ENCODE measurements around the gene KRT76.

Gene KRT76

DNA sequence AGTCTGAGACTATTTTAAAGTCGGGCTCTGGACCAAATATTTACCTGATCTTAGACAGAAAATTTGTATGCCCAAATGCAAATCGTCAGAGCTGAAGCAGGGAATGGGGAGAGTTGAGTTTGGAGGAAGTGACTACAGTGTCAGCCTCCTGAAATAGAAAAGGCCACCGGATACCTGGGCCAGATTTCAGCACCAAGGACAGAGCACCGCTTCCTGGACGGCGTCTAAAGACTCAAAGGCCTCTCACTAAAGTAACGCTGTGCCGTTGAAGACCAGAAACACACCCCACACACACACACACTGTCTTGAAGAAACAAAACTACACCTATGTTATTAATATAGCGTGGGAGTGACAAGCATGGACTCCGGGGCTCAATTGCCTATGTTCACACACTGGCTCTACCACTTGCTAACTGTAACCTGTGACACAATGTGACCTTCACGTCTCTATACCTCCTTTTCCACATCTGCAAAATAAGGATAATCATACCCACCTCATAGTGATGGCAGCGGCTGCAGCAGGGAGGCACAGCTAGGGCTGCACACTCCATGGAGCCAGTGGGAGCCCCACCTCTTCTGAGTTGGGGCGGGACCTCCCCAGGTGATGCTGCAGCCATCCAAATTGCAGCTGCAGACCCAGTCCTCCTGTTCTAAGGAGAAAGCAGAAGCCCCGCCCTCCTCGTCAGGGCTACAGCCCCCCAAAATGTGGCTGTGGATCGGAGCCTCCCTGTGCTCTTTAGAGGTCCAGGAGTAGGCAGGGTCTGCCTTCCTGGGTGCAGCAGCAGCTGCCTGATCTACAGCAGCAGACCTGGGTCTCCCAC, 35.6 kb downstream of the KRT76 start:
- TF ChIP-seq CTCF (IDR thresholded peaks at IDR 0.05; ENCODE audit: low read depth, low read length), result no peak
- no peaks in the 10 kb centered on the region for H3K9me3 ChIP-seq (ENCODE audit: severe bottlenecking)
- H3K27me3 ChIP-seq (ENCODE audit: insufficient read depth, low read depth, severe bottlenecking), result peaks cover 74% of the 10 kb centered on the region
- H3K36me3 ChIP-seq, result no peaks in the 10 kb centered on the region
- H3K4me3 ChIP-seq (ENCODE audit: low read depth, low read length), result no peak overlapping the region
- no peak overlapping the region for H3K27ac ChIP-seq
- DNase-seq, result no peak

GRCh38 chr12:52740584-52740983, 36.6 kb downstream of the KRT76 start:
- TF ChIP-seq CTCF (IDR thresholded peaks at IDR 0.05; ENCODE audit: low read depth, low read length), result no peak
- Histone ChIP-seq H3K27me3 (ENCODE audit: insufficient read depth, low read depth, severe bottlenecking) (peaks cover 73% of the 10 kb centered on the region), H3K9me3 (ENCODE audit: severe bottlenecking) (no peaks in the 10 kb centered on the region), H3K36me3 (no peaks in the 10 kb centered on the region), H3K27ac (no peak overlapping the region), H3K4me3 (ENCODE audit: low read depth, low read length) (no peak overlapping the region)
- DNase-seq, result no peak

- Histone ChIP-seq H3K36me3 (no peaks in the 10 kb centered on the region), H3K4me3 (ENCODE audit: low read depth, low read length) (no peak overlapping the region), H3K27me3 (ENCODE audit: insufficient read depth, low read depth, severe bottlenecking) (peaks cover 73% of the 10 kb centered on the region), H3K27ac (no peak overlapping the region), H3K9me3 (ENCODE audit: severe bottlenecking) (no peaks in the 10 kb centered on the region)
- no peak for DNase-seq
- TF ChIP-seq CTCF (IDR thresholded peaks at IDR 0.05; ENCODE audit: low read depth, low read length), result no peak
Observed at GRCh38 chr12:52739963-52740362, 37.2 kb downstream of the KRT76 start.

DNA sequence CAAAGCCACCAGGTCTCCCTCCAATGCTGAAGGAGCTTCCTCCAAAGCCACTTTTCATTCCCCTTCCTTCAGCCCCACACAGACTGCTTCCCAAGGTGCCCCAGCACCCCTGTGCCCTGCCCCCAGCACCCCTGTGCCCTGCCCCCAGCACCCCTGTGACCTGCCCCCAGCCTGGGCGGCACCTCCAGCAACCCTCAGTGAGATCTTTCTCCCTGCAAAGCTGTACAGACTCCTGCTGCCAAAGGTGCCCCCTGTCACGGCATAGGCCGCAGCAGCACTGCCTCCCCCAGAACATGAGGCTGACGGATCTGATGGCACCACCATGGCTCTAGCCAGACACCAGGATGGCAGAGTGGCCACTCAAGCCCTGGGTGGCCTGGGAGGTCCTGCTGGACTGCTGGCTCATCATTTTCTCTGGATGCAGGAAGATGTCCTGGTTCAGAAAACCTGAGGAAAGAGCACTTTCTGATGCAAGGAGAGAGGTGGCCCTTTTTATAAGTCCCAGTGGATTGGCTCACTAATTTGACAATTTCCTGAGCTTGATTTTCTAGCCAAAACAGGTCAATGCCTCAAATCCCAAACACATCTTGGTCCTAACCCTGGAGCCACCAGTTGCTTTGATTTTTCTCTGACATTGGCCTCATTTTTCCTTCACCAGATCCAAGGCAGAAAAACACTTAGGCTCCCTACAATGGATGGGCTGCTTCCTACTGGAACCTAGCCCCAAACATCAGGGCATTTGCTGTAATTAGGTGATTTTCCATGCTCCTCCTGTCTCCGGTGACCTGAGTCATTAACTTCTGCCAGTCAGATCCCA, 41.1 kb downstream of the KRT76 start:
- no peaks in the 10 kb centered on the region for H3K9me3 ChIP-seq (ENCODE audit: severe bottlenecking)
- no peak overlapping the region for H3K27ac ChIP-seq
- TF ChIP-seq CTCF (IDR thresholded peaks at IDR 0.05; ENCODE audit: low read depth, low read length), result no peak
- no peak for DNase-seq
- H3K4me3 ChIP-seq (ENCODE audit: low read depth, low read length), result no peak overlapping the region
- peaks cover 69% of the 10 kb centered on the region for H3K27me3 ChIP-seq (ENCODE audit: insufficient read depth, low read depth, severe bottlenecking)
- no peaks in the 10 kb centered on the region for H3K36me3 ChIP-seq

- DNase-seq, result no peak
- no peak for TF ChIP-seq CTCF (IDR thresholded peaks at IDR 0.05; ENCODE audit: low read depth, low read length)
- Histone ChIP-seq H3K27me3 (ENCODE audit: insufficient read depth, low read depth, severe bottlenecking) (peaks cover 68% of the 10 kb centered on the region), H3K9me3 (ENCODE audit: severe bottlenecking) (no peaks in the 10 kb centered on the region), H3K27ac (no peak overlapping the region), H3K36me3 (no peaks in the 10 kb centered on the region), H3K4me3 (ENCODE audit: low read depth, low read length) (no peak overlapping the region)
Observed at GRCh38 chr12:52735106-52735505, 42.0 kb downstream of the KRT76 start.
